ENCODE measurements around the gene CAMK2B. TPM values are rescaled to one million over a fixed set of nuclear protein-coding genes. Genes with fewer than 3 reads are reported as not detected.

Gene CAMK2B
- total and polyA plus RNA-seq, 2 of the 13 experiments (the other 11 are each of a cell fraction or from before 2014, with no cell fraction given), result 0.27 to 0.48 TPM

DNA sequence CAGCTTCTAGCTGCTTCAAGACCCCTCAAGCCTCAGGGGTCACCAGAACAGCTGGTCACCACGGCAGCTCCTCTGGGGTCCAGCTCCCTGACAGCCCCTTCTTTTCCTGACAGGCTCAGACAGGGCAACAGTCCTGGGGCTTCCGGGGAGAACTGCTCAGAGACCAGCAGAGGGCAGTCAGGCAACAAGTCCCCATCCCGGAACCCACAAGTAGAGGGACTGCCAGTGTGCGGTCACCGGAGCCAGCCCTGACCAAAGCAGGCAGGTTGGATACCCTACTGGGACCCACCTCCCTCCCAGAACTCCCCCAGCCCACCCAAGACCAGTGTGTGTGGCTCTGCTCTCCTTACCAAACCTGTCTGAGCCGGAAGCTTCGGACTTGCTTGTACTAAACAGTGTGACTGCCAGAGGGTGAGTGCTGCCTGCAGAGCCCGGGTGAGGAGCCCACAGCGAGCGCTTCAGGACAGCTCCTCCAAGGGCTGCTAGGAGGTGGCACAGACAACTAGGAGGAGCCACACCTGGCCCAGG lies 84.3 kb downstream of the CAMK2B start (continued):
- TF ChIP-seq, protein P1, sequence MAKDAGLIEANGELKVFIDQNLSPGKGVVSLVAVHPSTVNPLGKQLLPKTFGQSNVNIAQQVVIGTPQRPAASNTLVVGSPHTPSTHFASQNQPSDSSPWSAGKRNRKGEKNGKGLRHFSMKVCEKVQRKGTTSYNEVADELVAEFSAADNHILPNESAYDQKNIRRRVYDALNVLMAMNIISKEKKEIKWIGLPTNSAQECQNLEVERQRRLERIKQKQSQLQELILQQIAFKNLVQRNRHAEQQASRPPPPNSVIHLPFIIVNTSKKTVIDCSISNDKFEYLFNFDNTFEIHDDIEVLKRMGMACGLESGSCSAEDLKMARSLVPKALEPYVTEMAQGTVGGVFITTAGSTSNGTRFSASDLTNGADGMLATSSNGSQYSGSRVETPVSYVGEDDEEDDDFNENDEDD (CRISPR knock-in tag; IDR thresholded peaks at IDR 0.05; ENCODE audit: borderline replicate concordance), result no peak
- TF ChIP-seq ZNF20 (CRISPR knock-in tag; IDR thresholded peaks at IDR 0.05) (no peak), ZNF770 (CRISPR knock-in tag; IDR thresholded peaks at IDR 0.05) (no peak), SRF (IDR thresholded peaks at IDR 0.05; ENCODE audit: low read depth, low read length) (no peak), ZBTB2 (CRISPR knock-in tag; IDR thresholded peaks at IDR 0.05; ENCODE audit: low read depth) (no peak), IKZF5 (CRISPR knock-in tag; IDR thresholded peaks at IDR 0.05) (peak; percentile 41; the same call in 1 of the 2 replicates), ZNF574 (CRISPR knock-in tag; IDR thresholded peaks at IDR 0.05) (0 out of 2 replicates have a peak, but pooled peaks have one; percentile 20), BCL3 (CRISPR knock-in tag; IDR thresholded peaks at IDR 0.05) (0 out of 2 replicates have a peak, but pooled peaks have one; percentile 58), PRDM4 (CRISPR knock-in tag; IDR thresholded peaks at IDR 0.05; ENCODE audit: borderline replicate concordance) (no peak)
- TF ChIP-seq, protein P2, sequence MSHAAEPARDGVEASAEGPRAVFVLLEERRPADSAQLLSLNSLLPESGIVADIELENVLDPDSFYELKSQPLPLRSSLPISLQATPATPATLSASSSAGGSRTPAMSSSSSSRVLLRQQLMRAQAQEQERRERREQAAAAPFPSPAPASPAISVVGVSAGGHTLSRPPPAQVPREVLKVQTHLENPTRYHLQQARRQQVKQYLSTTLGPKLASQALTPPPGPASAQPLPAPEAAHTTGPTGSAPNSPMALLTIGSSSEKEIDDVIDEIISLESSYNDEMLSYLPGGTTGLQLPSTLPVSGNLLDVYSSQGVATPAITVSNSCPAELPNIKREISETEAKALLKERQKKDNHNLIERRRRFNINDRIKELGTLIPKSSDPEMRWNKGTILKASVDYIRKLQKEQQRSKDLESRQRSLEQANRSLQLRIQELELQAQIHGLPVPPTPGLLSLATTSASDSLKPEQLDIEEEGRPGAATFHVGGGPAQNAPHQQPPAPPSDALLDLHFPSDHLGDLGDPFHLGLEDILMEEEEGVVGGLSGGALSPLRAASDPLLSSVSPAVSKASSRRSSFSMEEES (CRISPR knock-in tag; IDR thresholded peaks at IDR 0.05), result 0 out of 2 replicates have a peak, but pooled peaks have one; percentile 28
